Thyroid gland (tissue), 4 donors: ENCODE data around the gene SHROOM2.

Experiments used
- CTCF ChIP-seq, 6 experiments: fragments of 200-600 bp in 3 of 6; fragments of 450-650 bp in 3 of 6; sonication (generic) in 3 of 6; IDR thresholded peaks; one replicate each; pipeline ENCODE4 v1.5.1; 2016 to 2019; ENCODE audit warnings: antibody characterized with exemption in 6 of 6, mild to moderate bottlenecking in 2 of 6, inconsistent platforms in 1 of 6, moderate library complexity in 1 of 6
- POLR2A ChIP-seq, 2 donors: fragments of 450-650 bp; IDR thresholded peaks; one replicate each; pipeline ENCODE4 v1.6.1; 2017; ENCODE audit warnings: antibody characterized with exemption in 2 of 2, mild to moderate bottlenecking in 2 of 2, moderate library complexity in 1 of 2

- TF ChIP-seq CTCF (IDR thresholded peaks at IDR 0.05) = no peak
- TF ChIP-seq POLR2A (IDR thresholded peaks at IDR 0.05) = no peak
Measured at GRCh38 chrX:9917861-9918260, 131.6 kb downstream of the SHROOM2 start.
